ENCODE data around the gene YWHAQ.

- TF ChIP-seq CTCF (IDR thresholded peaks at IDR 0.05) (no peak), POLR2A (IDR thresholded peaks at IDR 0.05) (no peak)
Observed at GRCh38 chr2:9614562-9614961, 16.2 kb downstream of the YWHAQ start.
